Fibroblast of mammary gland (primary cell): ENCODE measurements around the gene SPOCD1.

Experiments
- DNase-seq: peaks from one replicate; pipeline ENCODE4 v3.0.0-alpha.2; 2010; ENCODE audit warnings: low read depth
- H3K4me3 ChIP-seq: 2 replicates; pipeline ENCODE4 v1.5.1; 2011; ENCODE audit warnings: low read depth, mild to moderate bottlenecking, low read length, moderate library complexity; ENCODE audit not compliant: control insufficient read depth
- CTCF ChIP-seq: conservative IDR thresholded peaks from 2 replicates; pipeline ENCODE4 v1.5.1; 2011; ENCODE audit warnings: low read depth, low read length, inconsistent platforms; ENCODE audit not compliant: control insufficient read depth, insufficient read depth

The SPOCD1 gene

GRCh38 chr1:31812158-31812829 lies 3.5 kb downstream of the SPOCD1 start:
- no peak for TF ChIP-seq CTCF
- H3K4me3 ChIP-seq = no peak overlapping the region
- DNase-seq = no peak

GRCh38 chr1:31811605-31812004 lies 4.2 kb downstream of the SPOCD1 start:
- no peak overlapping the region for H3K4me3 ChIP-seq
- TF ChIP-seq CTCF = no peak
- DNase-seq = peak; percentile 40

GRCh38 chr1:31809698-31810097 lies 6.1 kb downstream of the SPOCD1 start:
- H3K4me3 ChIP-seq = no peak overlapping the region
- no peak for DNase-seq
- TF ChIP-seq CTCF = no peak

- no peak for TF ChIP-seq CTCF
- DNase-seq = no peak
- H3K4me3 ChIP-seq = no peak overlapping the region
Observed at GRCh38 chr1:31807273-31808048, 8.4 kb downstream of the SPOCD1 start.

GRCh38 chr1:31805318-31805717 lies 10.5 kb downstream of the SPOCD1 start:
- DNase-seq = no peak
- no peak for TF ChIP-seq CTCF
- H3K4me3 ChIP-seq = no peak overlapping the region

- no peak overlapping the region for H3K4me3 ChIP-seq
- no peak for DNase-seq
- no peak for TF ChIP-seq CTCF
Observed at GRCh38 chr1:31804098-31804497, 11.7 kb downstream of the SPOCD1 start.

- no peak for TF ChIP-seq CTCF
- no peak overlapping the region for H3K4me3 ChIP-seq
- DNase-seq = no peak
Observed at GRCh38 chr1:31803610-31804009, 12.2 kb downstream of the SPOCD1 start.
